22Rv1 (cell line): ENCODE data around the gene PSMD14.
A peak's percentile ranks its signal among the peaks of the same experiment; 100 is the strongest.

Experiments used
- H3K27ac ChIP-seq: fragments of 450-650 bp; 2 replicates; pipeline ENCODE4 v1.5.1; 2017
- CTCF ChIP-seq: fragments of 450-650 bp; IDR thresholded peaks from 2 replicates; pipeline ENCODE4 v1.5.1; 2017; ENCODE audit warnings: mild to moderate bottlenecking
- ZFX ChIP-seq: fragments of 450-650 bp; IDR thresholded peaks from 2 replicates; pipeline ENCODE4 v1.6.1; 2017; ENCODE audit warnings: antibody characterized with exemption, borderline replicate concordance

Gene PSMD14

DNA sequence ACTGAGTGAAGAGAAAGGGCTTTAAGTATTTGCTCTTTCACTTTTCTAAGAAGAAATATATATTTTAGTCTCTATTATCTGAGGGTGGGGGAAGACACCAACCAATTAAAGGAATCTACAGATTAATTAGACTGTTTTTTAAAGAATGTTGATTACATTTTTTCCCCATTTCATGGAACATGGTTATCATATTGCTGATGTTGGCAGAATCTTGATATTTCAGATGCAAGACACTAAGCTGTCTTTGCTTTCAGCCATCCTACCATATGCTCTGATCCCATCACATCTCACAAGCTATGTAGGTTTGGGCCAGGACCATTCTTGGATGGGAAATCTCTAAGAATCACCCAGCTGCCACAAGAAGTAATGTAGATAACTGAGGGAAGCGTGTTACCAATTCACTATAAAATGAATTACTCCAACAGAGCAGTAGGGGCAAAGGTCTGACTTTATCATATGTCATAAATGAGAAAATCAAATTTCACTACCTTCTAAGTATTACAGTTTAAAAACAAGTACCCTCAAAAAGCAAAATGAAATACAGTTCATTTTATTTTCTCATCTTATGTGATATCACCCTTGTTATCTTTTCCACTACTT is 101.2 kb downstream of the PSMD14 start:
- TF ChIP-seq CTCF, result no peak
- no peak for TF ChIP-seq ZFX
- H3K27ac ChIP-seq, result no peak overlapping the region

DNA sequence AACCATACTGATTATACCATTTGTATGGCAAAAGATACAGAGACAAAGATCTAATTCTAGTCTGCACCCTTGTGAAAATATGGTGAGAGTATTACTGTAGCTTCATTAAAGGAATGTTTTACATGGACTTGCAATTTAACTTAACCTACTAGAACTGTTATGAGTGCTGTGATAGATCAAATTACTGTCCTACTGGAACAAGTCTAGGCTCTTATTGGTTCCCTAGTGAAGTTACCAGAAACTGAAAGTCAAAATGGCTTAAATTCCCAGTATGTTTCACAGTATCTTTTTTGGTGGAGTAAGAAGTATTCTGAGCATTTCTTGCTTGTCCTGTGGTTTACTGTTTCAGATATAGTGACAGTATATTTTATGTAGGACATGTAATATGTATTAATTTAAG is 104.1 kb downstream of the PSMD14 start:
- no peak overlapping the region for H3K27ac ChIP-seq
- TF ChIP-seq CTCF, result no peak
- no peak for TF ChIP-seq ZFX

DNA sequence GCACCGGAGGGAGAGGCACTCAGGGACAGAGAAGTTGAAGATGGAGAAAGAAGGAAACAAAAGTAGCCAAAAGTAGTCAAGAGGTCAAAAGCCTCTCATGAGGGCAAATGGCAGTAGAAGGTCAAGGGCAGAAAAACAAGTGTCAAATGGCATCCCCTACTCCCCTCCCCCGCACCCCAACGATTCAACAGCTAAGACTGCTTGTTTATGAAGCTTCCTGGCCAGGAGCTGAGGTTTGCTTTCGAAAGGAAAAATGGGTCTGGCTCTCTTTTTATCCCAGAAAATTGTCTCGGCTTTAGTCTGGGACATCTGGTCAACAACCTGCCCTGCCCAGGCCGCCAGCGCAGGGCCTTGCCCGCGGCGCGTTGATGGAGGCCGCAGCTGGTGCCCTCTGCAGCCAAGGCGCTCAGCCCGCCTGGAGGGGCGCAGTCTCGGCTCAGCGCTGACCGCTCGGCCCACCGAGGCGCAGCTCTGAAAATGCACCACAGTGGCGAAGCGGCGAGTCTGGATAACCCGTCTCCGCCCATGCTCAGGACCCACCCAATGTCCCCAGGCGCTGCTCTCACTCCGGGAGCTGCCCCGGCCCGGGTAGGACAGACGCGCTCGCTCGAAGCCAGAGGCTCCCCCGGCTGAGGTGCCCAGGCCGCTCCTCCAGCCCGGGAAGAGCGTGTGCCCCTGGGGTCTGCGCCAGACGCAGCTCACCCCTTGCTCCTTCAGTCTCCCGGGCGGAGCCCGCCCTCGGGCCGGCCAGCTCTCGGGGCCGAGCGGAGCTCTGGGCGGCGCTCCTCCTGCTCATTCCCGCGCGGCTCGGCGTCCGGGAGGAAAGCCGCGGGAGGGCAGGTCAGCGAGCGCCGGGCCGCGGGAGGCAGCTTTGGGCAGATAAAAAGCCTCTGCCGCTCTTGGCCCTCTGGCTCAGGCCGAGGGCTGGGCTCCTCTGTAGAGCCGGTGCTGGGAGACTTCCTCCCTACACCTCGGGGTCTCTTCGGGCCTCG is 106.1 kb downstream of the PSMD14 start:
- peak overlapping the region; percentile 56 for H3K27ac ChIP-seq
- TF ChIP-seq CTCF (no peak), ZFX (no peak)

GRCh38 chr2:161415034-161415986 is 107.1 kb downstream of the PSMD14 start:
- peak overlapping the region; percentile 56 for H3K27ac ChIP-seq
- TF ChIP-seq CTCF (no peak), ZFX (no peak)

DNA sequence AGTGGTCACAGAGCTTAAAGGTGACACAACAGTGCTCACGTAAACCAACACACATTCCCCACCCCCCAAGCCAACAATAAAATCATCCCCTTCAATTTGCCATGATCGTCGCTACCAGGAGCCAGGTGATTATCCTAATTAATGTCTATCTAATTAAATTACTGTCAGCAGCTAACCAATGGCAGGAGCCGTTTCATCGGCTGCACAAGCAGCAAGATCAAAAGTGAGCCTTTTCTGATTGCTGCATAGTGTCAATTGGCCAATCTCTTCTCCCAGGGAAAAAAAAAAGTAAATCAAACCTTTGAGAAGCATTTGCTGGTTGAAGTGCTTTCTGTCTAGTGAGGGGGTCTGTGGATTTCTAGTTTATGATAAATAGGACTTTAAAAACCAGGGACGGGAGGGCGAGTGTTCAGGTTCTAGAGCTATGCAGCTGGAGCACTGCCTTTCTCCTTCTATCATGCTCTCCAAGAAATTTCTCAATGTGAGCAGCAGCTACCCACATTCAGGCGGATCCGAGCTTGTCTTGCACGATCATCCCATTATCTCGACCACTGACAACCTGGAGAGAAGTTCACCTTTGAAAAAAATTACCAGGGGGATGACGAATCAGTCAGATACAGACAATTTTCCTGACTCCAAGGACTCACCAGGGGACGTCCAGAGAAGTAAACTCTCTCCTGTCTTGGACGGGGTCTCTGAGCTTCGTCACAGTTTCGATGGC is 107.9 kb downstream of the PSMD14 start, which contains the start of gene TBR1:
TSS of gene TBR1 (plus strand) at position 311 of the 721 bp plus-strand sequence. CDS start at position 425, 114 bp downstream.
- TF ChIP-seq CTCF (no peak), ZFX (no peak)
- peak within 1 kb of the TSS; percentile 56 for H3K27ac ChIP-seq

DNA sequence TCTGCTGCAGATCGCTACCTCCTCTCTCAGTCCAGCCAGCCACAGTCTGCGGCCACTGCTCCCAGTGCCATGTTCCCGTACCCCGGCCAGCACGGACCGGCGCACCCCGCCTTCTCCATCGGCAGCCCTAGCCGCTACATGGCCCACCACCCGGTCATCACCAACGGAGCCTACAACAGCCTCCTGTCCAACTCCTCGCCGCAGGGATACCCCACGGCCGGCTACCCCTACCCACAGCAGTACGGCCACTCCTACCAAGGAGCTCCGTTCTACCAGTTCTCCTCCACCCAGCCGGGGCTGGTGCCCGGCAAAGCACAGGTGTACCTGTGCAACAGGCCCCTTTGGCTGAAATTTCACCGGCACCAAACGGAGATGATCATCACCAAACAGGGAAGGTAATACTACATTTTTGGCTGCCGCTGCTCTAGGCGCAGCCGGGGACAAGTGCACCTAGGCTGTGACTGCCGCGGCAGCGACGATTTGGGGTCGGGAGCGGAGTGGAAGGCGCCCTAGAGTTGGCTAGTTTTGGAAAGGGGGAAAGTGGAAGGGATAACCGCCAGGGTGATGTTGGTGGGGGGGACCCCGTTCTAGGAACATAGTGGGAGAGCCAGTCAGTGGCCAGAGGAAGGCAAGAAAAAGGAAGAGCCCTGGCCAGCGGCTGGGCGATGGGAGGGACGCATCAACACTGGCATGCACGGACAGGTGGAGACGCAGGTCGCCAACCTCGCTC is 108.6 kb downstream of the PSMD14 start:
- no peak overlapping the region for H3K27ac ChIP-seq
- TF ChIP-seq CTCF (no peak), ZFX (no peak)
